ENCODE results near the gene HTR3D. TPM values are rescaled to one million over a fixed set of nuclear protein-coding genes. Genes with fewer than 3 reads are reported as not detected.
"Not testable (repeated sequence)": the region's sequence is repeated elsewhere in the genome, so short reads cannot be mapped to it uniquely, and the experiment has no call there.

Gene HTR3D
- total and polyA plus RNA-seq, 12 donors, result not detected

DNA sequence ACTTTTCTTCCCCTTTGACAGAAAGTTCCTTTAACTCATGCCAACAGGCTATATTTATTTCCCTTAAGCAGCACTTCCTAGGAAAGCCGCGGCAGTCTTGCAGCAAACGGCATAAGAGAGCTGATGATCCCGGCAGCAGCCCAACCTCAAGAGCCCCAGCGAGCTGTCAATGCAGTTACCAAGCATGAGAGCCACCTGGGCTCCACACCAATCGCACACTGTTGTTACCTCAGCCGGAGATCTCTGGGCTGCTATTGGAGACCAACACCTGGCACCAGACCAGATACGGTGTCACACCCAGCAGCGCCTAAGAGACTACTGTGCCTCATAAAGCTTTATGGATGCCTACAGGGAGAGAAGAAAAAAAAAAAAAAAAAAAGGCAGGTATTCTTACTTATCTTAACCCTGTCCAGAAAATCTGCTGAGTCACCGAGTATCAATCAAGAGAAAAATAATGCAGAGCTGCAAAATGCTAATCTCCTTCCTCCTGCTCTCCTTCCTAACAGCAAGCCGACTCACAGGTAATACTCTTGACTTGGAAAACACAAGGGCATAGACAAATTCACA is 25.5 kb upstream of the HTR3D start:
- peak overlapping the region in 5 of 10 donors; percentile 18 to 44 (median 27) for H3K4me3 ChIP-seq
- peaks cover 0 to 71% (median 51%) of the 10 kb centered on the region in 9 donors for H3K4me1 ChIP-seq
- 21 to 23% methylated on average over 11 of the region's 11 CpGs for WGBS, 2 donors

DNA sequence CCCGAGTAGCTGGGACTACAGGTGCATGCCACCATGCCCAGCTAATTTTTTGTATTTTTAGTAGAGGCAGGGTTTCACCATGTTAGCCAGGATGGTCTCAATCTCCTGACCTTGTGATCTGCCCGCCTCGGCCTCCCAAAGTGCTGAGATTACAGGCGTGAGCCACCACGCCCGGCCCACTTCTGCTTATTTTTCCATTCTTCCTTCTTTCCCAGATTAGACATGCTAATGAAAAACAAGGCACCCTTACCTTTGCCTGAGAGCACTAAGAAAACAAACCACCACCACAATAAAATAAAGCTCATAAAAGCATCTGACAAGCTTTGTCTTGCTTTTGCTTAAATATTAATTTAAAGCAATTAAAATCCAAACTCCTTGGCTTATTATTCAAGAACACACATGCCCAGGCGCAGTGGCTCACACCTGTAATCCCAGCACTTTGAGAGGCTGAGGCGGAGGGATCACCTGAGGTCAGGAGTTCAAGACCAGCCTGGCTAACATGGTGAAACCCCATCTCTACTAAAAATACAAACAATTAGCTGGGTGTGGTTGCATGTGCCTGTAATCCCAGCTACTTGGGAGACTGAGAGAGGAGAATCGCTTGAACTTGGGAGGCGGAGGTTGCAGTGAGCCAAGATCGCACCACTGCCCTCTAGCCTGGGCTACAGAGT is 24.3 kb upstream of the HTR3D start:
- DNase-seq, H3K4me3 ChIP-seq, ATAC-seq, H3K27me3 ChIP-seq, H3K9me3 ChIP-seq: not testable (repeated sequence)
- peaks cover 0 to 58% (median 40%) of the 10 kb centered on the region in 9 donors for H3K4me1 ChIP-seq
- WGBS, 2 donors, result 89 to 95% methylated on average over 11 of the region's 11 CpGs
- intact Hi-C loops (cut with DNase I), result loop anchor here in 1 of 10 donors (10.0 kb wide), 1 partner anchor 112 kb away; no protein-coding TSS in a partner anchor
- peak overlapping the region in 3 of 10 donors; percentile 40 to 79 (median 47) for H3K27ac ChIP-seq
- peaks cover 0 to 46% (median 0%) of the 10 kb centered on the region in 9 donors for H3K36me3 ChIP-seq

More for the DNA sequence above, 25.5 kb upstream of the HTR3D start:
- intact Hi-C loops (cut with DNase I), result loop anchor here in 1 of 10 donors (10.0 kb wide), 1 partner anchor 111 kb away; no protein-coding TSS in a partner anchor
- ATAC-seq (peak in 7 of 8 donors; percentile 49 to 85 (median 70)), DNase-seq (peak; percentile 44 to 66)
- H3K9me3 ChIP-seq, result no peaks in the 10 kb centered on the region
- H3K27me3 ChIP-seq, result no peaks in the 10 kb centered on the region
- peaks cover 0 to 34% (median 0%) of the 10 kb centered on the region in 9 donors for H3K36me3 ChIP-seq
- peak overlapping the region in 6 of 10 donors; percentile 24 to 79 (median 37) for H3K27ac ChIP-seq
- TF ChIP-seq, protein P1, sequence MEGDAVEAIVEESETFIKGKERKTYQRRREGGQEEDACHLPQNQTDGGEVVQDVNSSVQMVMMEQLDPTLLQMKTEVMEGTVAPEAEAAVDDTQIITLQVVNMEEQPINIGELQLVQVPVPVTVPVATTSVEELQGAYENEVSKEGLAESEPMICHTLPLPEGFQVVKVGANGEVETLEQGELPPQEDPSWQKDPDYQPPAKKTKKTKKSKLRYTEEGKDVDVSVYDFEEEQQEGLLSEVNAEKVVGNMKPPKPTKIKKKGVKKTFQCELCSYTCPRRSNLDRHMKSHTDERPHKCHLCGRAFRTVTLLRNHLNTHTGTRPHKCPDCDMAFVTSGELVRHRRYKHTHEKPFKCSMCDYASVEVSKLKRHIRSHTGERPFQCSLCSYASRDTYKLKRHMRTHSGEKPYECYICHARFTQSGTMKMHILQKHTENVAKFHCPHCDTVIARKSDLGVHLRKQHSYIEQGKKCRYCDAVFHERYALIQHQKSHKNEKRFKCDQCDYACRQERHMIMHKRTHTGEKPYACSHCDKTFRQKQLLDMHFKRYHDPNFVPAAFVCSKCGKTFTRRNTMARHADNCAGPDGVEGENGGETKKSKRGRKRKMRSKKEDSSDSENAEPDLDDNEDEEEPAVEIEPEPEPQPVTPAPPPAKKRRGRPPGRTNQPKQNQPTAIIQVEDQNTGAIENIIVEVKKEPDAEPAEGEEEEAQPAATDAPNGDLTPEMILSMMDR (IDR thresholded peaks at IDR 0.05), result no peak

DNA sequence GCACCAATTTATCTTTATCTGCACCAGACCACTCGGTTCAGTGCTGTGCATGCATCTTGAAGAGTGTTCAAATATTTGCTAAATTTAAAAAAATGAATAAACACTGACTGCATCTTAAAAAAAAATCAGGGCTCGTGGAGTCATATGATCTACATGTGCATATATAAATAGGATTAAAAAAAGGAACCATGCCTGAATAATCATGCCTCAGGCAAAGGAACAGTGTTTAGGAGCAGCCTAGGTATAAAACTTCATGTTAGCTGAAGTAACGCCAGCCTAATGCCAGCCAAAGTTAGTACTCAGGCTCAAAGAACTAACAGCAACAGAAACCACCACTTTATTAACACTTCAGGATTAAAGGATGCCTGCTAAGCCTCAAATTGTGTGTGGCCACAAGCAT is 23.4 kb upstream of the HTR3D start:
- no peaks in the 10 kb centered on the region for H3K27me3 ChIP-seq
- intact Hi-C loops (cut with DNase I), result loop anchor here in 1 of 10 donors (10.0 kb wide), 1 partner anchor 113 kb away; no protein-coding TSS in a partner anchor
- H3K36me3 ChIP-seq, result peaks cover 0 to 53% (median 0%) of the 10 kb centered on the region in 9 donors
- 72 to 73% methylated on average over 3 of the region's 3 CpGs for WGBS, 2 donors
- H3K27ac ChIP-seq, result peak overlapping the region in 1 of 10 donors; percentile 5
- TF ChIP-seq, protein P1 (IDR thresholded peaks at IDR 0.05), result no peak
- no peaks in the 10 kb centered on the region for H3K9me3 ChIP-seq
- no peak for ATAC-seq
- H3K4me3 ChIP-seq, result no peak overlapping the region
- no peak for DNase-seq
- H3K4me1 ChIP-seq, result peaks cover 0 to 53% (median 37%) of the 10 kb centered on the region in 9 donors

DNA sequence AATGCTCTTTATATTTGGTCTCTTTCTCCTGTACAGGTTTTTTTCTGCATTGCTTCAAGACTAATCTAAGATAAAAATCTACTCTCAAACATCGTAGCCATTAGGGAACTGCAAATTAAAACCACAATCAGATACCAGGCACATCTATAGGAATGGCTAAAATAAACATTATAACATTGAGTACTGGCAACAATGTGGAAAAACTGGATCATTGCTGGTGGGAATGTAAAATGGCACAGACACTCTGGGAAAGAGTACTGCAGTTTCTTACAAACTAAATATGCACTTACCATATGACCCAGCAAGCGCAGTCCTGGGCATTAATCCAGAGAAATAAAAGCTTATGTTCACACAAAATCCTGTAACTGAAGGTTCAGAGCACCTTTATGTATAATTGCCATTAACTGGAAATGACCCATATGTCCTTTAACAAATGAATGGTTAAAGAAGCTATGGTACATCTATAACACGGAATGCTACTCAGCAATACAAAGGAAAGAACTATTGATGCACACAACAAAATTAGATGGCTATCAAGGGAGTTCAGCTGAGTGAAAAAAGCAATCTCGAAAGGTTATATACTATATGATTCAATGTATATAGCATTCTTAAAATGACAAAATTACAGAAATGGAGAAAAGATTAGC is 20.2 kb upstream of the HTR3D start:
- H3K27me3 ChIP-seq, result no peaks in the 10 kb centered on the region
- no peak overlapping the region for H3K4me3 ChIP-seq
- no peak overlapping the region for H3K27ac ChIP-seq
- ATAC-seq, result no peak
- intact Hi-C loops (cut with DNase I), result loop anchor here in 3 of 10 donors (10.0 kb wide), 3 partner anchors 117 to 233 kb away; partner anchors contain the start of genes ALG3 (in 1 of the 3), EEF1AKMT4 (in 1 of the 3) and EIF2B5 (in 1 of the 3)
- H3K36me3 ChIP-seq, result peaks cover 0 to 65% (median 0%) of the 10 kb centered on the region in 9 donors
- TF ChIP-seq, protein P1 (IDR thresholded peaks at IDR 0.05), result no peak
- WGBS, 2 donors, result 94% methylated on average over 4 of the region's 4 CpGs
- H3K9me3 ChIP-seq, result no peaks in the 10 kb centered on the region
- no peak for DNase-seq
- H3K4me1 ChIP-seq, result peaks cover 0 to 33% (median 13%) of the 10 kb centered on the region in 9 donors

Measured in heart right ventricle (tissue), 16 donors.